ENCODE results near the gene APMAP. TPM values are rescaled to one million over a fixed set of nuclear protein-coding genes. Genes with fewer than 3 reads are reported as not detected.

The APMAP gene
- total and polyA plus RNA-seq, 7 donors = 9.6 to 55.8 (median 25.7) TPM

DNA sequence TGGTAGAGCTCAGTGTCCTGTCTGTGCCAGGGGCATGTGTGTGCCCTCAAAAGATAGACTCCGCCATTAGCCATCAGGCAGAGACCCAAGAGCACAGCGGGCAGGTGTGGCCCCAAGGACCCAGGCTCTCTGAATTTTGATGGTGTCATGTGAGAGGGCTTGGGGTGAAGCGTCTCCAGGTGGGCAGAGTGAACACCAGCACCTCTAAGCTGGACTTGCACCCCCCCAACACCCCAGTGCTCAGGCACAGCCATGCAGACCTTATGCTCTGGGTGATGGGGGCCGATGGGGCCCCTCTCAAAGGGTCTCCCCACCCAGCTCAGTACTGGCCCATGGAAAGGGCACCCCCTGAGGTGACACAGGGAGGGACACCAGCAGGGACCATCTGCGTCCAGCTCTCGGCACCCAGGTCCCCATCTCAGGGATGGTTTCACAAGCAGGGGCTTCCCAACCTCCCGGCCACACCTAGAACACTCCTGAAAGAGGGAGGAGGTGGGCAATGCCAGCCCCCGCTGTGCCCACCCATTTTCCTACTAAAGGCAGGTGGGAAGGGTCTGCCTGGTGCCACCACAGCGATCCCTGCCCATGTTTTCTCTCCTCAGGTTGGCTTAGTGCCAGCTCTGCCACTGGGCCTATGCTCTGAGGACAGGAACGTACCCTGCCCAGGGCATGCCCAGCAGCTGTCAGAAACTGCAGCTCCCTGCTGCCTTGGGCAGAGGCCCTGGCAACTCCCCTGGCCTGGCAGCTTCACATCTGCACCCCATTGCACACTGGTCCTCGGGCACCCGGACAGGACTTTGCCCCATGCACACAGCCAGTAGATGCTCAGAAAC, 40.0 kb downstream of the APMAP start:
- intact Hi-C loops (cut with DNase I) = no loop called here
- Histone ChIP-seq H3K36me3 (peaks cover 0 to 12% (median 1%) of the 10 kb centered on the region in 4 donors), H3K4me3 (no peak overlapping the region), H3K9me3 (no peaks in the 10 kb centered on the region), H3K27ac (no peak overlapping the region), H3K4me1 (no peaks in the 10 kb centered on the region), H3K27me3 (peaks cover 0 to 10% (median 5%) of the 10 kb centered on the region in 3 donors)
- peak; percentile 61 for DNase-seq
- 57 to 83% methylated on average over 12 of the region's 12 CpGs for WGBS, 2 donors
- no peak for TF ChIP-seq POLR2A (IDR thresholded peaks at IDR 0.05)
- TF ChIP-seq, protein P1, sequence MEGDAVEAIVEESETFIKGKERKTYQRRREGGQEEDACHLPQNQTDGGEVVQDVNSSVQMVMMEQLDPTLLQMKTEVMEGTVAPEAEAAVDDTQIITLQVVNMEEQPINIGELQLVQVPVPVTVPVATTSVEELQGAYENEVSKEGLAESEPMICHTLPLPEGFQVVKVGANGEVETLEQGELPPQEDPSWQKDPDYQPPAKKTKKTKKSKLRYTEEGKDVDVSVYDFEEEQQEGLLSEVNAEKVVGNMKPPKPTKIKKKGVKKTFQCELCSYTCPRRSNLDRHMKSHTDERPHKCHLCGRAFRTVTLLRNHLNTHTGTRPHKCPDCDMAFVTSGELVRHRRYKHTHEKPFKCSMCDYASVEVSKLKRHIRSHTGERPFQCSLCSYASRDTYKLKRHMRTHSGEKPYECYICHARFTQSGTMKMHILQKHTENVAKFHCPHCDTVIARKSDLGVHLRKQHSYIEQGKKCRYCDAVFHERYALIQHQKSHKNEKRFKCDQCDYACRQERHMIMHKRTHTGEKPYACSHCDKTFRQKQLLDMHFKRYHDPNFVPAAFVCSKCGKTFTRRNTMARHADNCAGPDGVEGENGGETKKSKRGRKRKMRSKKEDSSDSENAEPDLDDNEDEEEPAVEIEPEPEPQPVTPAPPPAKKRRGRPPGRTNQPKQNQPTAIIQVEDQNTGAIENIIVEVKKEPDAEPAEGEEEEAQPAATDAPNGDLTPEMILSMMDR (IDR thresholded peaks at IDR 0.05) = no peak
- TF ChIP-seq EP300 (IDR thresholded peaks at IDR 0.05) = no peak
- no peak for TF ChIP-seq POLR2AphosphoS5 (IDR thresholded peaks at IDR 0.05)

DNA sequence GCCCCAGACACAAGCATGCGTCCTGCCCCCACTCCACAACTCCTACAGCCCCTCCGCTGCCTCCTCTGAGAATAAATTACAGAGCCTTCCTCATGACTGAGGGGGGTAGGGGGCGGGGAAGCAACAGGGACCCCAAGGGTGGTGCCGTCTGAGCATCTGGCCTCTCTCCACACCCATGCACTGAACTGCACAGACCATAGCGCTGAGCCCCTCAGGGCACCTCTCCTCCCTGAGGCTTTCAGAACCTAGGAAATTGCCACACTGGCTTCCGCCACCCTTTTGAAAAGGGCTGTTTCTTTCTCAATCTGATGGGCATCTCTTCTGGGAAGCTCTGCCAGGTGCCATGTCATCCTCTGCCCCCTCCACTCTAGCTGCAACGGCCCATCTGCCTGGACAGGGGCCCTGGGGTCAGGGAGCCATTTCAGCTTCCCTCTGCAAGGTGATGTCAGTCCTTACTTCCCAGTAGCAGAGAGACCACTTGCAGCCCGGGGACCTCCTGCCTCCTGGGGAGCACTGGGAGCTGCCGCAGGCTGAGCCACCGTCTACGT, 40.9 kb downstream of the APMAP start:
- Histone ChIP-seq H3K27me3 (peaks cover 0 to 10% (median 5%) of the 10 kb centered on the region in 3 donors), H3K36me3 (peaks cover 0 to 5% (median 0%) of the 10 kb centered on the region in 4 donors), H3K9me3 (peaks cover 0 to 4% (median 1%) of the 10 kb centered on the region in 4 donors), H3K27ac (no peak overlapping the region), H3K4me1 (no peaks in the 10 kb centered on the region), H3K4me3 (no peak overlapping the region)
- TF ChIP-seq POLR2A (IDR thresholded peaks at IDR 0.05) (no peak), EP300 (IDR thresholded peaks at IDR 0.05) (no peak), POLR2AphosphoS5 (IDR thresholded peaks at IDR 0.05) (no peak)
- TF ChIP-seq, protein P1 (IDR thresholded peaks at IDR 0.05) = no peak
- peak; percentile 42 for DNase-seq
- intact Hi-C loops (cut with DNase I) = no loop called here
- 66 to 67% methylated on average over 11 of the region's 11 CpGs for WGBS, 2 donors

DNA sequence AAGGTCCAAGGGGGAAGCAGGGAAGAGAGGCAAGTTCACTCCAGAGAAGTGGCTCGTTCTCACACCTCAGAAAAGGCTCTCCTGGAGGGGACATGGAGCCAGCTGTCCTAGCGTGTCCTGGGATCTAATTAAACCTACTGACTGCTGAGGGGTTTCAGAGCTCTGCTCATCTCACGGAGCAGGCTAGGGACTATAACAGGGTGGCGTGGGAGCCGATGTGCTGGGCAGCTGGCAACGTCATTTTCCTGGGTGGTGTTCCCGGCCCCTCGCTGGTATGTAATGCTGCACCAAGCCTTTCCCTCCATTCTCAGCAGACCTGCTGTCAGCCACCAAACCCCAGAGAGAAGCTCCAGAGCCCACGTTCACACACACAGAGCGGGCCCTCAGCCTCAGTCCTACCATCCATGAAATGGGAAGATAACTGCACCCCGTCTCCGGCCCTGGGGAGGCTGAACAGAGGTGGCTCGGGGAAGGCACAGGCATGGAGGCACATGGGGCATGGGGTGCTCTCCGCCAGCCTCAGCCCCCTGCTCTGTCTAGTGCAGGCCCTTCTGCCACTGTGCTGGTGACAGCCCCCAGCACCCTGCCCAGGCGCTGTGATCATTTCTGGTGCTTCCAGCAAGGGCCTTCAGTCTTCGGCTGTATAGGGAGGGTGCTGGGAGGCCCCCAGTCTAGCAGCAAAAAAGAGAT, 41.6 kb downstream of the APMAP start:
- TF ChIP-seq, protein P1 (IDR thresholded peaks at IDR 0.05) = no peak
- TF ChIP-seq POLR2AphosphoS5 (IDR thresholded peaks at IDR 0.05) = no peak
- TF ChIP-seq EP300 (IDR thresholded peaks at IDR 0.05) = no peak
- no peak for TF ChIP-seq POLR2A (IDR thresholded peaks at IDR 0.05)
- no peak overlapping the region for H3K27ac ChIP-seq
- DNase-seq = peak; percentile 56
- intact Hi-C loops (cut with DNase I) = no loop called here
- WGBS, 2 donors = 72 to 85% methylated on average over 16 of the region's 16 CpGs
- peaks cover 0 to 10% (median 5%) of the 10 kb centered on the region in 3 donors for H3K27me3 ChIP-seq
- H3K36me3 ChIP-seq = peaks cover 0 to 4% (median 0%) of the 10 kb centered on the region in 4 donors
- no peaks in the 10 kb centered on the region for H3K4me1 ChIP-seq
- H3K4me3 ChIP-seq = no peak overlapping the region
- peaks cover 0 to 7% (median 1%) of the 10 kb centered on the region in 4 donors for H3K9me3 ChIP-seq

DNA sequence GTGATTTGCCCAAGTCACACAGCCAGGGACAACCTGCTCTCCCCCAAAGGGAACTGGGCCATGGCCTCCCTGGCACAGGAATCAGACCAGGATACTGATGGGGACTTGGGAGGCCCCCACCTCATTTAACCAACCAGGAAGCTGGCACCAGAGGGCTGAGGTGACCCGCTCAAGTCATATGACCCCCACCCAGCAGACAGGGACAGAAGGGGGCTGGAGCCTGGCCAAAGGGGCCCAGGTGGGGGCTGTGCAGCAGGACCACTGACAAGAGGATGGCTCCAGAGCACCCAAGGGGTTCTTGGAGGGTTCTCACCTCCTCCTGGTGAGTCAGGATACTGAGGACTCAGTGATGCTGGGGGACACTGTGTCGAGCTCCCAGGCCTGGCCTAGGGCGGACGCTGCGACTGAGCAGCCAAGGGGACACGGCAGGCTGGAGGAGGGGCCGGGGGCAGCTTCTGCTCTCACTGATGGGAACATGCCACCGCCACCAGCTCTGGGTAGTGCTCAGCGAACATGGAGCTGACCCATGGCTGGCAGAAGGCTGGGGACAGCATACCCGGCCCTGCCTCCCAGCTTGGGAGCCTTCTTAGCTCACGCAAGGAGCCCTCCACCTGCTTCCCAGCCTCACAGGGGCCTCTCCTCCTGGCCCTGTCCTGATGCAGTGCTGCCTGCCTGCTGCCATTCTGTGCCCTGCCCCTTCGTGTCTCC, 42.3 kb downstream of the APMAP start:
- peaks cover 0 to 7% (median 1%) of the 10 kb centered on the region in 4 donors for H3K9me3 ChIP-seq
- H3K27ac ChIP-seq = no peak overlapping the region
- H3K4me3 ChIP-seq = no peak overlapping the region
- no peaks in the 10 kb centered on the region for H3K4me1 ChIP-seq
- intact Hi-C loops (cut with DNase I) = no loop called here
- H3K27me3 ChIP-seq = peaks cover 0 to 10% (median 5%) of the 10 kb centered on the region in 3 donors
- peak; percentile 58 for DNase-seq
- no peak for TF ChIP-seq POLR2AphosphoS5 (IDR thresholded peaks at IDR 0.05)
- TF ChIP-seq, protein P1 (IDR thresholded peaks at IDR 0.05) = no peak
- no peak for TF ChIP-seq POLR2A (IDR thresholded peaks at IDR 0.05)
- TF ChIP-seq EP300 (IDR thresholded peaks at IDR 0.05) = no peak
- no peaks in the 10 kb centered on the region for H3K36me3 ChIP-seq
- 77 to 82% methylated on average over 12 of the region's 12 CpGs for WGBS, 2 donors
